NOMO-1 treated with dmso at 0.1 percent for 144 hours (cell line): ENCODE results near the gene GLB1L2.

Experiments used
- DNase-seq: peaks from one replicate; lab custom pipeline; 2025; ENCODE audit not compliant: unreplicated experiment; lab: John Stamatoyannopoulos, UW

GLB1L2 gene

DNA sequence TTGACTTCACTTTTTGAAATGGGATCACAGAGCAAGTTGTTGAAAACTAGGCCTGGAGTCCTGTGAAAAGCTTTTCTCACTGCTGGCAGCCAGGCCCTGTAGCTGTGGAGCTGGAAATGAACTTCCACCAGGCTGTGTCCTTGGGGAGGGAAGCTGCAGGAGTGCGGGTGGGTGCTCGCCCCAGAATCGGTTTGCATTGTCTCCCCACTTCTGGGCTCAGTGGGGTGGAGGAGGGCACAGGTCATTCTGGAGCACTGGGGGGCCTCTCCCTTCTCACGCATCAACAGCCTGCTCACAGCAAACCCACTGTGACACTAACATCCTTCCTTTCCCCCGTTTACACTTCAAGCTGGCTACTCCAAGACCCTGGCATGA, 15.2 kb downstream of the GLB1L2 start:
- no peak for DNase-seq

DNA sequence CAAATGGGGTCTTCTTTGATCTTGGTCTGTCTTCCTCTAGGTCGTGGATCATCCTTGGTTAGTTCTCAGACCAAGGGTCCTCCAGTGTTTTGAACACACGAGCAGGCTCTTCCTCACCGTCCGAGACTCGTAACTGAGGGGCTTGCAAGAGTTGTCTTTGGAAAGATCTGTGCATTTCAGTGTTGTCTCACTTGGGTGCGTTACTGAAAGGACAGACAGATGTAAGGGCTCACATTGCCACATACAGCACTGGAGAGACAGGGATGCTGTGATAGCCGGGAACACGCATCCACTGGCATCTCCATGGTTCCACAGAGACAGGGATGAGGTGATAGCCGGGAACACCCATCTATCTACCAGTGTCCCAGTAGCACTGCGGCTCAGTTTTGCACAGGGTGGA, 15.7 kb downstream of the GLB1L2 start:
- no peak for DNase-seq

- DNase-seq, result no peak
These were observed 17.5 kb downstream of the GLB1L2 start for GRCh38 chr11:134349109-134349801.

- DNase-seq, result no peak
These were observed 18.1 kb downstream of the GLB1L2 start for GRCh38 chr11:134349802-134350355.

DNA sequence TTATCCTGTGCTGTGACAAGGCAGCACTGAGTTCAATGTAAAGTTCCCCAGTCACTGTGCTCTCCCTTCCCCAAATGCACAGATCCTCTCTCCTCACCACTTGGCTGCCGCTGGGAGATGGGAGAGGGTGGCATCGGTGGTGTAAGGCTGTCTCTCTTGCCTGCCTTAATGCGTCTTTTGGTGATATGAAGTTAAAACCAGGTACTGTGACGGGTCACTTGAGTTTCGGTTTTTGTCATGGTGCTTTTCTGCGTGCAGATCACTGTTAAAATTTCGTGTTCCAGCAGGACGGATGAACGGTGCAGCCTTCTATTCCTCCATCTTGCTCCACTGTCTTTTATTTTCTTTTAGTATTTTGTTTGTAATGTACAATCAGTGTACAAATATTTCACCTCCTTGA, 18.6 kb downstream of the GLB1L2 start:
- DNase-seq, result no peak

DNA sequence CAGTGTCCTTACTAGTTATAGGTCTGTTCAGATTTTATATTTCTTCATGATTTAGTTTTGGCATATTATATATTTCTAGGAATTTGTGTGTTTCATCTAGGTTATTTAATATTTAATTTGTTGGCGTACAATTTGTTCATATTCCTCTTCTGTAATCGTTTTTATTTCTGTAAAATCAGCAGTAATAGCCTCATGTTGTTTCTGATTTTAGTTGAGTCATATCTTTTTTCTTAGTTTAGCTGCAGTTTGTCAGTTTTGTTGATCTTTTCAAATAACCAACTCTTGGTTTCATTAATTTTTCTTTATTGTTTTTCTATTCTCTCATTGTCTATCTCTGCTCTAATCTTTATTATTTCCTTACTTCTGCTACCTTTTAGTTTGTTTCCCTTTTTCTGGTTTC, 20.3 kb downstream of the GLB1L2 start:
- no peak for DNase-seq

DNA sequence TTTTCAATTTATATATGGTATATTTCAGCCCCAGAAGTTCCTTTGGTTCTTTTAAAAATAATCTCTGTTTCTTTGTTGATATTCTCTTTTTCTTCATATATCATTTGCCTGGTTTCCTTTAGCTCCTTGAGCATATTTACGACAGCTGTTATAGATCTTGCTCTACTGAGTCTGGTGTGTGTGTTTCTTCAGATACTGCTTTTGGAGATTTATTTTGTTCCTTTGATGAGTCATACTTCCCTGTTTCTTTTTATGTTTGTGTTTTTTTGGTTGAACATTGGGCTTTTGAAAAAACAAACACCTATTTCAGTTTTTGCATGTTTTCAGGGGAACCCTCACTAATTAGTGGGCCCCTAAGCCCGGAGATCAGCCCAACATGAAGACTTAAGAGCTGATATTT, 23.3 kb downstream of the GLB1L2 start:
- DNase-seq, result no peak

GRCh38 chr11:134355656-134356055, 23.9 kb downstream of the GLB1L2 start:
- no peak for DNase-seq

GRCh38 chr11:134356656-134357544, 25.1 kb downstream of the GLB1L2 start:
- DNase-seq, result no peak

GRCh38 chr11:134357545-134357839, 25.7 kb downstream of the GLB1L2 start:
- DNase-seq, result no peak

DNA sequence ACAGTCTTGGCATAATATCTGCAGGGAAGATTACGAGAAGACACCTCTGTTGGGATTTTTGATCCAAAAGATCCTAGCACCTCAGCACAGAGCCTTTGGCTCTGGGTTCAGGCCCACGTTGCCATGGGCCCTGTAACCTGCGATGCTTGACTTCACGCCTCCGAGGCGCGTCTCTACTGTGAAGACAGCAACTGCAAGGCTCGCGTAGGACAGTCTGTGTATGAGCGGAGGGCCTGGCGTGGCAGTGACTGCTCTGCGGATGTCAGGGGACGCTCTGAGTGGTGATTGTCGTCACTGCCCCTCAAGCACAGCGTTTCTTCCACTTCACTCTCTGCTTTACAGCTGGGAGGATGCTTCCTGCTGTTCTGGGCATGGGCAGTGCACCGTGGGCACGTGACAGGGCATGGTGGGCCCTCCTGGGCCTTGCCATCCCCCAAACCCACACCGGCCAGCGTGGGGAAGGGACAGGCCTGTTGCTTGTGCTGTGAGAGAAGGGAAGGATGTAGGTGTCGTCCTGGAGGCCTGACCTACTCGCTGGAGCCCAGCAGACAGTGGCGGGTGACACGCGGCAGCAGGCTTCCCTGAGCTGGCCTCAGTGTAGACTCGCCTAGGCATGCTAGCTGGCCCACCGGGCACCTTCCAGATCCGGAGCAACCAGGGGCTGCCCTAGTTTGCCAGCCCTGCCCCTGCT, 26.5 kb downstream of the GLB1L2 start:
- no peak for DNase-seq

GRCh38 chr11:134358856-134359490, 27.2 kb downstream of the GLB1L2 start:
- DNase-seq, result no peak

DNA sequence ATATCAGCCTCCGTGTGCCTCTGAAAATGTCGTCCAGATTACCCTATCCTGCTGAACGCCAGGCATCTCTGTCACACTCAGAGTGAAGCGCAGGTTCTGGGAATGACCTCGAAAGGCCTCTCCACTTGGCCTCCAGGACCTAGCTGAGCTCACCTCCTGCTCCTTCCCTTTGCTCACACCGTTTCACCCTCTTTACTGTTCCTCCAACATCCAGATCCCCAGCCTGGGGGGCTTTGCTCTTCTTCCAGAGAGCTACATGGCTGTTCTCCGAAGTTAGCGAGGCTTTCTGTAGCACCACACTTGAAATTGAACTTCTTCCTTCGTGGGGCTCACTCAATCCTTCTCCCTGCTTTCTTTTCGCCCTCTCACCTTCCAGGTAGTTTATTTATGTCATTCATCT, 27.9 kb downstream of the GLB1L2 start:
- no peak for DNase-seq

DNA sequence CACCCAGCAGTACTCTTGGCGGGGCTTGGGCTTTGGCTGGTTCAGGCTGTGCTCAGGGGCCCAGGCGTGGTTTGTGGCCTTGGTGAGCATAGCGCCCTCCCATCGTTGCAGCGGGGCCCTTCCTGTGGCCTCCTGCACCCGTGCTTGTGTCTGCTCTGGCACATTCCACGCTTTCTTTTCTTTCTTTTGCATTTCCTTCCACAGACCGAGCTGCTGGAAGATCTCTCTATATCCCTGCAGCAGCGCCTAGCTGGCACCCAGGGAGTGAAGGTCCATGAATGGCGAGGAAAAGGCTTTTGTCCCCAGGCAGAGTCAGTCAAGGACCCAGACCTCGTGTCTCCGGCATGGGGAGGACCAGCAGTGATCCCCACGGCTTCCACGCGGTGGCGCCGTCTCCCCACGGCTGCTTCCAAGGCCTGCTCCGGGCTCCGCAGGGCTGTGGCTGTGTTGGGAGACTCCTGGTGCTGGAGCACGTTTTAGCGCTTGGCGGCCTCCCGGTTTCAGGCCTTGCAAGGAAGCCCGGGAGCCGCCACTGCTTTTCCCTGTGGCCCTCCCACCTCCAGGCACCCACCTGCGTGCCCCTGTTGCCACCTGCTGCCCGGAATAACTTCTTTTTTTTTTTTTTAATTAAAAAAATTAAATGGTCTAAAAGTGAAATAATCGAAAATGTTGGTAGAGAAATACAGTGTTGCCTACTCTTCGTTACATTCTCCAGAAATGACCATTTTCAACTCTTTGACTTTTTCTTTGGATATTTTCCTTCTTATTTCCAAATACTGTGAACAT, 28.5 kb downstream of the GLB1L2 start:
- peak; percentile 21 for DNase-seq

- DNase-seq, result no peak
These were observed 29.9 kb downstream of the GLB1L2 start for GRCh38 chr11:134361661-134362060.

DNA sequence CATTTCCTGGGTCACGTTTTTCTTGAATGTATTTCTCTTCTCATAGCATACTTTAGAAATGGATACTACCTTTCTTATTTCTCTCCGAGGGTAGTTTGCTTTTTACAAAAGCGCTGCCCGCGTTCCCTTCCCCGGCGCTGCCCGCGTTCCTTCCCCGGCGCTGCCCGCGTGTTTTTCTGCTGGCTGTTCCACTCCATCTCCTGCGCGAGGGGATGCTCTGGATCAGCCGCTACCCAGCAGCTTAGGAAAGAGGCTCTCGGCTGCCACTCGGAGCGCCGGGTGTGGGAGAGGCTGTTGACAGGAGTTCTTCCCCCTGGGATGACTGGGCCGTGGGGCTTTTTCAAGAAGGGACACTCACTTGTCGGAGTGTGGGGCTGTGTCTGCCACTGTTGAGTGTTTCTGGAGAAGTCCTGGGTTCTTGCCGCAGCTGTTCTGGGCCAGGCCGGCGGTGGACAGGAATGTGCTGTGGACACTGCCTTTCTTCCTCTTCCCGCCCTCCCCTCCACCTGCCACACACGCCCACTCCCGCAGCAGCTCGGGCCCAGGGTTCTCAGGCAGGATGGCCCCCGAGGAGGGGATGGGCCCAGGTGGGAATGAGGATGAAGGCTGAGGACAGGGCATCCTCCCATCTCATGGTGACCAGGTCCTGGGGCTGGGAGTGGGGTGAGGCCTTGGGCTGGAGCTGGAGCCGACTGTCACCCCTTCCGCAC, 30.6 kb downstream of the GLB1L2 start:
- DNase-seq, result no peak

GRCh38 chr11:134363161-134363560, 31.4 kb downstream of the GLB1L2 start:
- DNase-seq, result no peak

DNA sequence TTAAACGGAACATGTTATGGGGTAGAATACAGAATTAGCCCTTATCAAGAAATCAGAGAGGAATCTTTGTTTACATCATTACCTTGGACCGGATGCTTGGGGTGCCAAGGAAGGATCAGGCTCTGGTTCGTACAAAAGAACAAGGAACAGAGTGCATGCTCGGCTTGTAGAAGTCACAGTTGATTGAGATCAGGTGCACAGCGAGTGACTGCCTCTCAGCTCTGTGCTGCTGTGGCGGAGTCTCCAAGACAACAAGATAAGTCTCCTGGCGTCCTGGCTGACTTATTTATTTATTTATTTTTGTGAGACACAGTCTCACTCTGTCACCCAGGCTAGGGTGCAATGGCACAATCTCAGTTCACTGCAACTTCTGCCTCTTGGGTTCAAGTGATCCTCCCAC, 31.8 kb downstream of the GLB1L2 start:
- no peak for DNase-seq

DNA sequence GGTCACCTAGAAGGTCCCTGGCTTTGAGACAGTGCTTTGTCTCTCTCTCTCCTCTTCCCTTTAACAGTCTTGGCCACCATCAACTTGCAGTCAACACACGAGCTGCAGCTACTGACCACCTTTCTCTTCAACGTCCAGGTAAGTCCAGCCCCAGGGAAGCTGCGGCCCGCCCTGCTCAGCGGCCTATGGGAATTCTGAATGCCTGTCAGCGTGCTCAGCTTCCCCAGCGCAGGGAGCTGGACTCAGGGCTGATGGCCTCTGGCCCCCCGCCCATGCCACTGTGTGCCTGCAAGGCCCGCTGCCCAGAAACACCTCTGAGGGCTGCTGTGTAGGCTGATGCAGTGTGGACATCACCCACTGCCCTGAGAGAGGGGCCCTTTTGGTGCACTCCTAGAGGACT, 32.5 kb downstream of the GLB1L2 start:
- DNase-seq, result no peak
